PC-9 (cell line): ENCODE data around the gene DHRS4. TPM values are rescaled to one million over a fixed set of nuclear protein-coding genes. Genes with fewer than 3 reads are reported as not detected.

ENCODE experiments used
- BruUV-seq: library from RNA; stranded (reverse); fragments of 400-500 nt; replicated peaks from 2 replicates; lab custom pipeline; 2021; lab: Mats Ljungman, UMichigan
- CTCF ChIA-PET: fragments of 300-600 bp; sonication (Branson Sonifier 250); formaldehyde crosslinking; loops from one replicate; lab custom pipeline; 2022; ENCODE audit warnings: antibody characterized with exemption; lab: Charles Lee
- POLR2A ChIA-PET: fragments of 300-600 bp; sonication (Branson Sonifier 250); formaldehyde crosslinking; loops from one replicate; lab custom pipeline; 2022; ENCODE audit warnings: antibody characterized with exemption; ENCODE audit not compliant: unreplicated experiment; lab: Charles Lee
- DNase-seq, 2 experiments: peaks; one replicate each; pipeline versions ENCODE4 v3.0.0 to v3.0.0-alpha.2; 2015 to 2022; ENCODE audit warnings: mixed read lengths in 1 of 2
- H2AFZ ChIP-seq: fragments of 200-600 bp; sonication (generic); 2 replicates; pipeline ENCODE4 v1.8.1; 2017; ENCODE audit warnings: antibody characterized with exemption
- H3F3A ChIP-seq: fragments of 200-600 bp; sonication (generic); 2 replicates; pipeline ENCODE4 v1.8.1; 2017; ENCODE audit warnings: antibody characterized with exemption, mild to moderate bottlenecking, low read depth; ENCODE audit not compliant: insufficient read depth
- H3K27ac ChIP-seq: fragments of 200-600 bp; sonication (generic); 2 replicates; pipeline ENCODE4 v1.6.1; 2016; ENCODE audit warnings: mixed run types
- H3K27me3 ChIP-seq: fragments of 200-600 bp; sonication (generic); 2 replicates; pipeline ENCODE4 v1.6.1; 2016; ENCODE audit warnings: low read depth, mixed run types; ENCODE audit not compliant: insufficient read depth
- H3K36me3 ChIP-seq: fragments of 200-600 bp; sonication (generic); 2 replicates; pipeline ENCODE4 v1.6.1; 2016; ENCODE audit warnings: low read depth, mixed run types
- H3K4me1 ChIP-seq: fragments of 200-600 bp; sonication (generic); replicated peaks from 2 replicates; pipeline ENCODE4 v1.6.1; 2016; ENCODE audit warnings: mixed run types; ENCODE audit not compliant: insufficient read depth
- H3K4me2 ChIP-seq: fragments of 200-600 bp; sonication (generic); 2 replicates; pipeline ENCODE4 v1.6.1; 2017; ENCODE audit warnings: mixed run types
- H3K4me3 ChIP-seq: fragments of 200-600 bp; sonication (generic); 2 replicates; pipeline ENCODE4 v1.6.1; 2016; ENCODE audit warnings: mixed run types
- H3K79me2 ChIP-seq: fragments of 200-600 bp; sonication (generic); 2 replicates; pipeline ENCODE4 v1.6.1; 2017; ENCODE audit warnings: low read depth, mixed run types
- H3K9me2 ChIP-seq: fragments of 200-600 bp; sonication (generic); 2 replicates; pipeline ENCODE4 v1.8.1; 2017; ENCODE audit warnings: mild to moderate bottlenecking; ENCODE audit not compliant: insufficient read depth
- H3K9me3 ChIP-seq: fragments of 200-600 bp; sonication (generic); 2 replicates; pipeline ENCODE4 v1.8.1; 2016; ENCODE audit warnings: low read depth; ENCODE audit not compliant: insufficient read depth
- H4K20me1 ChIP-seq: fragments of 200-600 bp; sonication (generic); 2 replicates; pipeline ENCODE4 v1.8.1; 2017; ENCODE audit not compliant: insufficient read depth
- CTCF ChIP-seq: fragments of 200-600 bp; sonication (generic); conservative IDR thresholded peaks from 2 replicates; pipeline ENCODE4 v1.6.1; 2017; ENCODE audit warnings: mixed run types, antibody characterized with exemption, mild to moderate bottlenecking, moderate library complexity
- EZH2 ChIP-seq: fragments of 200-600 bp; sonication (generic); IDR thresholded peaks from 2 replicates; pipeline ENCODE4 v1.8.0; 2017; ENCODE audit warnings: antibody characterized with exemption, low read depth
- intact Hi-C: fragments of 100-400 bp; cut with micrococcal nuclease; formaldehyde crosslinking; loops from one replicate; pipeline ENCODE4 v1.10.0; 2022; ENCODE audit not compliant: unreplicated experiment
- total RNA-seq: library from RNA; stranded (reverse); gene quantifications from 2 replicates; pipeline ENCODE4 v1.2.3, GENCODE V29; 2021

The DHRS4 gene
- total RNA-seq, 1 experiment from 2014 or later: 17.6 TPM

- Histone ChIP-seq H3K27ac (no peak overlapping the region), H3K4me2 (no peak overlapping the region), H3F3A (no peaks in the 10 kb centered on the region), H3K4me1 (no peaks in the 10 kb centered on the region), H3K9me2 (no peaks in the 10 kb centered on the region), H3K27me3 (no peaks in the 10 kb centered on the region), H3K4me3 (no peak overlapping the region), H4K20me1 (no peaks in the 10 kb centered on the region), H3K36me3 (no peaks in the 10 kb centered on the region), H2AFZ (no peak overlapping the region), H3K9me3 (no peaks in the 10 kb centered on the region), H3K79me2 (no peaks in the 10 kb centered on the region)
- POLR2A ChIA-PET: no interaction called here
- CTCF ChIA-PET: interaction anchor here (1.2 to 2.1 kb wide), 5 partner anchors 80 to 322 kb away, joined by 3 to 13 read pairs (median 10); no protein-coding TSS in a partner anchor
- TF ChIP-seq CTCF (no peak; the same call in none of the 2 replicates), EZH2 (no peak)
- intact Hi-C loops: loop anchor here (1.0 kb wide), 4 partner anchors 184 to 322 kb away; no protein-coding TSS in a partner anchor
- no TSS peak for BruUV-seq
- no peak for DNase-seq
Observed at GRCh38 chr14:23910876-23911210, 42.7 kb upstream of the DHRS4 start.

- DNase-seq: no peak
- BruUV-seq: no TSS peak
- Histone ChIP-seq H3K79me2 (no peaks in the 10 kb centered on the region), H3F3A (no peaks in the 10 kb centered on the region), H2AFZ (no peak overlapping the region), H4K20me1 (no peaks in the 10 kb centered on the region), H3K9me3 (no peaks in the 10 kb centered on the region), H3K27me3 (no peaks in the 10 kb centered on the region), H3K9me2 (no peaks in the 10 kb centered on the region), H3K4me2 (no peak overlapping the region), H3K36me3 (no peaks in the 10 kb centered on the region), H3K4me3 (no peak overlapping the region), H3K27ac (no peak overlapping the region), H3K4me1 (no peaks in the 10 kb centered on the region)
- ChIA-PET POLR2A (interaction anchor here (0.6 kb wide), 1 partner anchor 114 kb away, joined by 5 read pairs; no protein-coding TSS in a partner anchor), CTCF (no interaction called here)
- intact Hi-C loops: no loop called here
- no peak for TF ChIP-seq EZH2
- no peak for TF ChIP-seq CTCF
Observed at GRCh38 chr14:23915559-23915958, 38.0 kb upstream of the DHRS4 start.

- no peak overlapping the region for H3K27ac ChIP-seq
- no peaks in the 10 kb centered on the region for H4K20me1 ChIP-seq
- CTCF ChIA-PET: no interaction called here
- H3K9me2 ChIP-seq: no peaks in the 10 kb centered on the region
- DNase-seq: no peak
- no peaks in the 10 kb centered on the region for H3K79me2 ChIP-seq
- TF ChIP-seq CTCF (no peak), EZH2 (no peak)
- H3K9me3 ChIP-seq: no peaks in the 10 kb centered on the region
- no peaks in the 10 kb centered on the region for H3F3A ChIP-seq
- no peak overlapping the region for H2AFZ ChIP-seq
- H3K4me3 ChIP-seq: no peak overlapping the region
- intact Hi-C loops: no loop called here
- H3K36me3 ChIP-seq: no peaks in the 10 kb centered on the region
- no TSS peak for BruUV-seq
- no peak overlapping the region for H3K4me2 ChIP-seq
- POLR2A ChIA-PET: interaction anchor here (0.6 kb wide), 1 partner anchor 114 kb away, joined by 5 read pairs; no protein-coding TSS in a partner anchor
- no peaks in the 10 kb centered on the region for H3K27me3 ChIP-seq
- H3K4me1 ChIP-seq: no peaks in the 10 kb centered on the region
Observed at GRCh38 chr14:23916004-23916403, 37.6 kb upstream of the DHRS4 start.
